Peyer's patch (tissue), 4 donors: Measurements from ENCODE around the gene RAET1E. TPM values are rescaled to one million over a fixed set of nuclear protein-coding genes. Genes with fewer than 3 reads are reported as not detected.

Experiments
- DNase-seq, 3 donors: peaks; one replicate each; pipeline ENCODE4 v3.0.0-alpha.2; 2017 to 2019
- H3K27ac ChIP-seq, 4 donors: fragments of 200-600 bp; sonication (generic); one replicate each; pipeline ENCODE4 v1.5.1; 2016 to 2019
- H3K27me3 ChIP-seq, 2 donors: fragments of 200-600 bp; sonication (generic); one replicate each; pipeline ENCODE4 v1.5.1; 2019
- H3K36me3 ChIP-seq, 3 donors: fragments of 200-600 bp; sonication (generic); one replicate each; pipeline ENCODE4 v1.5.1; 2016 to 2019
- H3K4me1 ChIP-seq, 4 donors: fragments of 200-600 bp; sonication (generic); one replicate each; pipeline ENCODE4 v1.5.1; 2016 to 2019
- H3K4me3 ChIP-seq, 4 donors: fragments of 200-600 bp; sonication (generic); 1 replicate in 3 of 4; 2 replicates in 1 of 4; pipeline ENCODE4 v1.5.1; 2016 to 2019; ENCODE audit warnings: mild to moderate bottlenecking in 1 of 4
- H3K9me3 ChIP-seq, 4 donors: fragments of 200-600 bp; sonication (generic); one replicate each; pipeline ENCODE4 v1.5.1; 2016 to 2019; ENCODE audit warnings: mild to moderate bottlenecking in 1 of 4
- POLR2A ChIP-seq, 2 donors: fragments of 450-650 bp; IDR thresholded peaks; one replicate each; pipeline ENCODE4 v1.5.1; 2017; ENCODE audit warnings: antibody characterized with exemption in 2 of 2, mild to moderate bottlenecking in 2 of 2, moderate library complexity in 2 of 2
- total RNA-seq, 4 donors: library from RNA; depleted of rRNA; stranded (reverse); fragments of >200 nt; gene quantifications; one replicate each; pipeline ENCODE4 v1.1.0, GENCODE V29; 2016
- TF ChIP-seq, protein P1 (sequence below), 6 experiments: fragments of 450-650 bp in 4 of 6; fragments of 200-600 bp in 2 of 6; sonication (generic) in 1 of 6; IDR thresholded peaks; one replicate each; pipeline ENCODE4 v1.5.1; 2017 to 2019; ENCODE audit warnings: antibody characterized with exemption in 6 of 6, mild to moderate bottlenecking in 3 of 6, moderate library complexity in 1 of 6

Gene RAET1E
- total RNA-seq, 4 donors from 2014 or later = not detected

DNA sequence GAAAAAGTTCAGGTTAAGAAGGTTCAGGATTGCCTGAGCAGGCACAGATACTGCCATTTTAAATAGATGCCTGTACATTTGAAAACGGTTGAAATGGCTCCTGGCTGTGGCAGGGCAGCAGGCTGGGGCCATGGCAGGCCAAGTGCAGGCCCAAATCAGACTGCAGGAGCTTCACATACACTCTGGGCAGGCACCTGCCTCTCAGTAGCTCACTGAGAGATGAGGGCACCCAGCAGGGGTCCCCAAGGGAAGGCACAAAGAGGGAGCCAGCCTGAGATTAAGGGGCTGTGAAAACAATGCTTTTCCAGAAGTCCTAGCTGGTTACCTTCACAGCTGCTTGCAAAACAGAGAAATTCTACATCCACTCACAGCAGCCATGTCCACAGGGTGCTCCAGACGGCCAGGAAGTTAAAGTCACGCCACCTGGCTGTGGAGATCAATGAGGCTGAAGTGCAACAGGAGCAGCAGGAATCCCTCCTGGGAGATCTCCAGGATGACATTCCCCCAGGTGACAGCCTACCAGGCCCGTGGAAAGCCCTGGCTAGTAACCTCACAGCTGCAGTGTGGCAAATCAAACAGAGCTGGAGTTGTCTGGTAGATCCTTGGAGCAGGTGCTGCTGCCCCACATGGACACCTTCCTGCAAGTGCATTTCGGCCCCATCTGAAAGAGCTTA, 6.2 kb upstream of the RAET1E start:
- Histone ChIP-seq H3K36me3 (no peaks in the 10 kb centered on the region), H3K4me1 (no peaks in the 10 kb centered on the region), H3K27me3 (no peaks in the 10 kb centered on the region), H3K4me3 (no peak overlapping the region), H3K9me3 (peaks cover 0 to 17% (median 2%) of the 10 kb centered on the region in 4 donors), H3K27ac (no peak overlapping the region)
- no peak for TF ChIP-seq POLR2A (IDR thresholded peaks at IDR 0.05)
- TF ChIP-seq, protein P1, sequence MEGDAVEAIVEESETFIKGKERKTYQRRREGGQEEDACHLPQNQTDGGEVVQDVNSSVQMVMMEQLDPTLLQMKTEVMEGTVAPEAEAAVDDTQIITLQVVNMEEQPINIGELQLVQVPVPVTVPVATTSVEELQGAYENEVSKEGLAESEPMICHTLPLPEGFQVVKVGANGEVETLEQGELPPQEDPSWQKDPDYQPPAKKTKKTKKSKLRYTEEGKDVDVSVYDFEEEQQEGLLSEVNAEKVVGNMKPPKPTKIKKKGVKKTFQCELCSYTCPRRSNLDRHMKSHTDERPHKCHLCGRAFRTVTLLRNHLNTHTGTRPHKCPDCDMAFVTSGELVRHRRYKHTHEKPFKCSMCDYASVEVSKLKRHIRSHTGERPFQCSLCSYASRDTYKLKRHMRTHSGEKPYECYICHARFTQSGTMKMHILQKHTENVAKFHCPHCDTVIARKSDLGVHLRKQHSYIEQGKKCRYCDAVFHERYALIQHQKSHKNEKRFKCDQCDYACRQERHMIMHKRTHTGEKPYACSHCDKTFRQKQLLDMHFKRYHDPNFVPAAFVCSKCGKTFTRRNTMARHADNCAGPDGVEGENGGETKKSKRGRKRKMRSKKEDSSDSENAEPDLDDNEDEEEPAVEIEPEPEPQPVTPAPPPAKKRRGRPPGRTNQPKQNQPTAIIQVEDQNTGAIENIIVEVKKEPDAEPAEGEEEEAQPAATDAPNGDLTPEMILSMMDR (IDR thresholded peaks at IDR 0.05) = no peak
- no peak for DNase-seq

DNA sequence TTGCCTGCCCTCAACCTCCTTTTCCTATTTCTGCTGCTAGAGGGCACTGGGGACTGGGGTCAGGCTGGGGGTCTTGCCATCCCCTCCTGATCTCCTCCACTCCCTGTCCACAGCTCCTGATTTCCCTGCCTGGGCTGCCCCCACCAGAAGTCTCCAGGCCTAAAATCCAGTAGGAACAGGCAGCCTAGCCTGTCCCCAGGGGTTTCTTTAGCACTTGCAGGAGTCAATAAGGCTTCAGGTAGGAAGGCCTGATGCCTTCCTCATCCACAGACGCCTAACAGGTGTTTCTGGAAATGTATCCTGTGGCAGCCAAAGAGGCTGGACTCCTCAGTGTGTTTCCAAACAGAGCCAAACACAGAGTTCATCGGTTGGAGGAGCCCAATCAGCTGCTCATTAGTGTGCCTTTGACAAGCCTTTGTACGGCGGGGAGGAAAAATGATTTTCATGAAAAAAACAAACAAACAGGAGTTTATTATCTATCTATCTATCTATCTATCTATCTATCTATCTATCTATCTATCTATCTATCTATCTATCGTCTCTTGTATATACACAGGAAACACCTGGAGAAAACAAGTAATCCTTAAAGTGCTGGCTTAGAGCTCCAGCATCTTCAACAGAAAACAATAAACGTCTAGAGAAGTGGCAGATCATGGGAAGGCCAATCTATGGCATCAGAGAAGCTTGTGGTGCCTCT, 3.7 kb upstream of the RAET1E start:
- no peak for DNase-seq
- peaks cover 0 to 5% (median 0%) of the 10 kb centered on the region in 4 donors for H3K9me3 ChIP-seq
- TF ChIP-seq, protein P1 (IDR thresholded peaks at IDR 0.05) = no peak
- no peak for TF ChIP-seq POLR2A (IDR thresholded peaks at IDR 0.05)

DNA sequence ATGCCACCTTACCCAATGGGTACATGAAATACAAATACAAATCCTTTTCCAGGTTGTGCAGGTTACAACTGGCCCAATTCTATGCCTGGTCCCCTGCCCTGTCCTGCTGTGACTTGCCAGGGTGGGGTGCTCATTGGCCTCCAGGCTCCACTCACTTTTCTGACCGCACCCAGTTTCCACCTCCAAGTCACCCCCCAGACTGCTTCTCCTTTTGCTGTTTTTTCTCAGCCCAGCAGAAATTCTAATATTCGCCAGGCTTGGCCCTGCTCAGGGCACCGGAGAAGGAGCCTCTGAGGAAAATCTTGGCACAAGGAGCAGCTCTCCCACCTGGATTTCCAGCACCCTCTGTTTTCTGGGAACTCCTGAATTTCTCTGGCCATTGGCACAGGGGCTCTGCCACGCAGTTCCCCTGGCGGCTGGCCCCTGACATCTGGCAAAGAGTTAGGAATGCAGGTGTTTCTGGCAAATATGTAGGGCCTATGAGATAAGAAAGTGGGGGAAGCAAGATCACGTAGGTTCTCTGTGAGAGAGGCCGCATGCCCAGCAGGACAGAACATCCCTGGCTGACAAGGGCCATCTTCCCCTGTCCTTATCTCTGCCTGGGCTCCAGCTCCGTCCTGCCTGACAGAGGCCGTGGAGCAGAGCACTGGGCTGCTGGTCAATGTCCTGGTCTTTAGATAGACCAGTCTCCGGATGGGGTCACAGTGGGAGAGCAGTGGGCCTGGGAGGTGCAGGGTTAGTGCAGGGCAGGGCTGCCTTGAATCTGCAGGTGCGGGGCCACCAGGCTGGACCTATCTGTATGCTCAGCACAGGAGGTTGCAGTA, 2.9 kb upstream of the RAET1E start:
- no peak for TF ChIP-seq POLR2A (IDR thresholded peaks at IDR 0.05)
- TF ChIP-seq, protein P1 (IDR thresholded peaks at IDR 0.05) = no peak
- Histone ChIP-seq H3K4me3 (no peak overlapping the region), H3K27me3 (no peaks in the 10 kb centered on the region), H3K36me3 (no peaks in the 10 kb centered on the region), H3K27ac (no peak overlapping the region), H3K9me3 (peaks cover 0 to 5% (median 0%) of the 10 kb centered on the region in 4 donors), H3K4me1 (peaks cover 0 to 20% (median 2%) of the 10 kb centered on the region in 4 donors)
- no peak for DNase-seq

More for the DNA sequence above, 3.7 kb upstream of the RAET1E start:
- Histone ChIP-seq H3K4me1 (peaks cover 0 to 12% (median 2%) of the 10 kb centered on the region in 4 donors), H3K4me3 (no peak overlapping the region), H3K27me3 (no peaks in the 10 kb centered on the region), H3K36me3 (no peaks in the 10 kb centered on the region), H3K27ac (no peak overlapping the region)

DNA sequence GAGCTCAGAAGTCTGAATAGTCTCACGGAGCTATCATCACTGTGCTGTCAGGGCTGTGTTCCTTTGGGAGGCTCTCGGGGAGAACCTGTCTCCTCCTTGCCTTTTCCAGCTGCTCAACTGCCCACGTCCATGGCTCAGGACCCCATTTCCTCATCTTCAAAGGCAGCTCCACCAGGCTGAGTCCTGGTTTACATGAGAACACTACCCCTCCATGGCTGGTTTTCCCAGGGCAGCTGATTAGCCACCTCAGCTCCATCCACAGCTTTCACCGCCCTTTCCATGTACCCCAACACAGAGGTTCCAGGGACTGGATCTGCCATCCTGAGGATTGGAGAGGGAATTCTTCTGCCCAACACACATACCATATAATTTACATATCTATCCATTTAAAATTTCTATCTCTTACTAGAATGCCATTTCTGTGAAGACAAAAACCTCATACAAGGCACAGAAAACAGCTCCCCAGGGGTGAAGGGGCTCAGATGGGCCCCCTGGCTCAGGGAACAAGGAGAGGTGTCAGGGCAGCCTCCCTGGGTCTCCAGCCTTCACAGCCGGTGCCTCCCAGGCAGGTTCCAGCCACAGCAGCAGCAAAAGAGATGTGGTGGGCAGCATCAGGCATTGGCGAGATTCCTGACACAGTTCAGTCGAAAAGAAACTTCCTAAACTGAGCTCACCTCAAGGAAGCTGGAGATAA, 2.2 kb upstream of the RAET1E start:
- no peaks in the 10 kb centered on the region for H3K27me3 ChIP-seq
- no peak for TF ChIP-seq POLR2A (IDR thresholded peaks at IDR 0.05)
- TF ChIP-seq, protein P1 (IDR thresholded peaks at IDR 0.05) = no peak
- H3K4me1 ChIP-seq = peaks cover 0 to 27% (median 3%) of the 10 kb centered on the region in 4 donors
- DNase-seq = no peak
- no peaks in the 10 kb centered on the region for H3K36me3 ChIP-seq
- H3K4me3 ChIP-seq = no peak overlapping the region
- no peak overlapping the region for H3K27ac ChIP-seq
- no peaks in the 10 kb centered on the region for H3K9me3 ChIP-seq

DNA sequence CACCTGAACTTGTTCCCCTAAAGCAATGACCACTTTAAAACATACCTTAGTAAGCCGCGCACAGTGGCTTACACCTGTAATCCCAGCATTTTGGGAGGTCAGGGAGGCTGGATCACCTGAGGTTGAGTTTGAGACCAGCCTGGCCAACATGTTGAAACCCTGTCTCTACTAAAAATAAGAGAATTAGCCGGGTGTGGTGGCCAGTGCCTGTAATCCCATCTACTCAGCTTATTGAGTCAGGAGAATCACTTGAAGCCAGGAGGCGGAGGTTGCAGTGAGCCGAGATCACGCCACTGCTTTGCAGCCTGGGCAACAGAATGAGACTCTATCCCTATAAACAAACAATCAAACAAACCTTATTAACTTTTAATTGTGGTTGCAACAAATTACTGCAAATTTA, 1.6 kb upstream of the RAET1E start:
- no peak for DNase-seq
- Histone ChIP-seq H3K4me3 (no peak overlapping the region), H3K27me3 (no peaks in the 10 kb centered on the region), H3K4me1 (peaks cover 0 to 31% (median 4%) of the 10 kb centered on the region in 4 donors), H3K27ac (no peak overlapping the region), H3K36me3 (no peaks in the 10 kb centered on the region), H3K9me3 (no peaks in the 10 kb centered on the region)
- TF ChIP-seq, protein P1 (IDR thresholded peaks at IDR 0.05) = no peak
- TF ChIP-seq POLR2A (IDR thresholded peaks at IDR 0.05) = no peak
